GM23248 (cell line): ENCODE data around the gene RHBG. TPM values are rescaled to one million over a fixed set of nuclear protein-coding genes. Genes with fewer than 3 reads are reported as not detected.

Experiments
- DNase-seq: peaks from one replicate; pipeline ENCODE4 v3.0.0-alpha.2; 2015
- H2AFZ ChIP-seq: fragments of 200-600 bp; sonication (generic); 2 replicates; pipeline ENCODE4 v1.6.1; 2016; ENCODE audit warnings: antibody characterized with exemption
- H3F3A ChIP-seq: fragments of 200-600 bp; sonication (generic); 2 replicates; pipeline ENCODE4 v1.6.1; 2016; ENCODE audit warnings: mild to moderate bottlenecking, antibody characterized with exemption, mixed run types; ENCODE audit not compliant: insufficient read depth
- H3K27ac ChIP-seq: fragments of 200-600 bp; sonication (generic); 2 replicates; pipeline ENCODE4 v1.5.1; 2016; ENCODE audit warnings: mild to moderate bottlenecking
- H3K27me3 ChIP-seq: fragments of 200-600 bp; sonication (generic); replicated peaks from 2 replicates; pipeline ENCODE4 v1.6.1; 2016; ENCODE audit warnings: mild to moderate bottlenecking; ENCODE audit not compliant: insufficient read depth
- H3K36me3 ChIP-seq: fragments of 200-600 bp; sonication (generic); 2 replicates; pipeline ENCODE4 v1.6.1; 2016; ENCODE audit warnings: low read depth, mild to moderate bottlenecking
- H3K4me1 ChIP-seq: fragments of 200-600 bp; sonication (generic); 2 replicates; pipeline ENCODE4 v1.6.1; 2016; ENCODE audit warnings: mild to moderate bottlenecking; ENCODE audit not compliant: insufficient read depth
- H3K4me2 ChIP-seq: fragments of 200-600 bp; sonication (generic); one replicate; pipeline ENCODE4 v1.6.1; 2016; ENCODE audit warnings: mild to moderate bottlenecking; ENCODE audit not compliant: unreplicated experiment
- H3K4me3 ChIP-seq: fragments of 200-600 bp; sonication (generic); 2 replicates; pipeline ENCODE4 v1.5.1; 2016; ENCODE audit warnings: mild to moderate bottlenecking
- H3K79me2 ChIP-seq: fragments of 200-600 bp; sonication (generic); 2 replicates; pipeline ENCODE4 v1.6.1; 2016; ENCODE audit warnings: mild to moderate bottlenecking; ENCODE audit not compliant: insufficient read depth
- H3K9ac ChIP-seq: fragments of 200-600 bp; sonication (generic); 2 replicates; pipeline ENCODE4 v1.6.1; 2016; ENCODE audit warnings: mild to moderate bottlenecking
- H3K9me2 ChIP-seq: fragments of 200-600 bp; sonication (generic); 2 replicates; pipeline ENCODE4 v1.6.1; 2016; ENCODE audit warnings: mixed run types, mild to moderate bottlenecking, moderate library complexity; ENCODE audit not compliant: insufficient read depth
- H3K9me3 ChIP-seq: fragments of 200-600 bp; sonication (generic); one replicate; pipeline ENCODE4 v1.6.1; 2017; ENCODE audit warnings: low read depth
- H4K20me1 ChIP-seq: fragments of 200-600 bp; sonication (generic); 2 replicates; pipeline ENCODE4 v1.6.0; 2016; ENCODE audit not compliant: insufficient read depth
- EZH2 ChIP-seq: fragments of 200-600 bp; sonication (generic); IDR thresholded peaks from 2 replicates; pipeline ENCODE4 v1.6.1; 2018; ENCODE audit warnings: antibody characterized with exemption, mild to moderate bottlenecking; ENCODE audit not compliant: insufficient read depth, poor library complexity, severe bottlenecking
- EZH2phosphoT487 ChIP-seq: fragments of 200-600 bp; sonication (generic); IDR thresholded peaks from 2 replicates; pipeline ENCODE4 v1.6.1; 2018; ENCODE audit warnings: antibody characterized with exemption, moderate library complexity, mild to moderate bottlenecking, low read depth; ENCODE audit not compliant: insufficient read depth
- WGBS, 2 experiments: methylation state at CpG; one replicate each; pipeline ENCODE4 v1.1.6; 2015 to 2017; ENCODE audit warnings: low lambda C conversion rate in 2 of 2, low coverage in 1 of 2; ENCODE audit errors: missing lambda C conversion rate in 2 of 2; 5-methylcytosine and 5-hydroxymethylcytosine counted together
- in situ Hi-C: fragments of 300-500 bp; cut with MboI; formaldehyde crosslinking; loops from 2 replicates; pipeline ENCODE4 v1.15.0; 2020
- polyA plus RNA-seq: library from polyadenylated mRNA; unstranded; fragments of >200 nt; fragmentation: Nextera tagmentation; extraction: Ambion mirVana; gene quantifications from 2 replicates; pipeline ENCODE4 v1.2.1, GENCODE V29; 2016
- total RNA-seq: library from RNA; depleted of rRNA; stranded (reverse); fragments of >200 nt; shearing (Covaris generic); gene quantifications from 2 replicates; pipeline ENCODE4 v1.2.3, GENCODE V29; 2014

The RHBG gene
- total and polyA plus RNA-seq, 2 experiments from 2014 or later, result not detected

- Histone ChIP-seq H3K4me1 (no peaks in the 10 kb centered on the region), H3K4me3 (no peak overlapping the region), H3K27ac (no peak overlapping the region), H3K36me3 (no peaks in the 10 kb centered on the region), H3K27me3 (peaks cover 28% of the 10 kb centered on the region), H3K79me2 (no peaks in the 10 kb centered on the region), H3K4me2 (no peak overlapping the region), H2AFZ (no peak overlapping the region), H4K20me1 (no peaks in the 10 kb centered on the region), H3K9me2 (no peaks in the 10 kb centered on the region), H3K9me3 (no peaks in the 10 kb centered on the region), H3K9ac (no peak overlapping the region), H3F3A (no peaks in the 10 kb centered on the region)
- in situ Hi-C loops, result no loop called here
- no peak for DNase-seq
- 59 to 64% methylated on average over 10 of the region's 10 CpGs for WGBS, 2 experiments
- TF ChIP-seq EZH2, result no peak
- no peak for TF ChIP-seq EZH2phosphoT487
Measured at GRCh38 chr1:156399355-156400125, 30.5 kb downstream of the RHBG start.

- H2AFZ ChIP-seq, result no peak overlapping the region
- H3K27me3 ChIP-seq, result peaks cover 34% of the 10 kb centered on the region
- H4K20me1 ChIP-seq, result no peaks in the 10 kb centered on the region
- H3K9me3 ChIP-seq, result no peaks in the 10 kb centered on the region
- in situ Hi-C loops, result no loop called here
- H3K9me2 ChIP-seq, result no peaks in the 10 kb centered on the region
- H3K4me1 ChIP-seq, result no peaks in the 10 kb centered on the region
- 56 to 60% methylated on average over 19 to 25 of the region's 25 CpGs for WGBS, 2 experiments
- no peak for TF ChIP-seq EZH2
- TF ChIP-seq EZH2phosphoT487, result no peak
- no peak overlapping the region for H3K4me2 ChIP-seq
- no peaks in the 10 kb centered on the region for H3K79me2 ChIP-seq
- no peaks in the 10 kb centered on the region for H3F3A ChIP-seq
- H3K4me3 ChIP-seq, result no peak overlapping the region
- no peak overlapping the region for H3K9ac ChIP-seq
- no peak for DNase-seq
- H3K36me3 ChIP-seq, result no peaks in the 10 kb centered on the region
- H3K27ac ChIP-seq, result no peak overlapping the region
Measured at GRCh38 chr1:156400191-156400935, 31.4 kb downstream of the RHBG start.

- H3K36me3 ChIP-seq, result no peaks in the 10 kb centered on the region
- H3K9me2 ChIP-seq, result no peaks in the 10 kb centered on the region
- H3K9me3 ChIP-seq, result no peaks in the 10 kb centered on the region
- no peaks in the 10 kb centered on the region for H4K20me1 ChIP-seq
- no peaks in the 10 kb centered on the region for H3K4me1 ChIP-seq
- no peak overlapping the region for H2AFZ ChIP-seq
- peaks cover 42% of the 10 kb centered on the region for H3K27me3 ChIP-seq
- WGBS, 2 experiments, result 57 to 62% methylated on average over 6 of the region's 6 CpGs
- no peaks in the 10 kb centered on the region for H3F3A ChIP-seq
- no peak overlapping the region for H3K9ac ChIP-seq
- no peak for TF ChIP-seq EZH2phosphoT487
- TF ChIP-seq EZH2, result no peak
- no peak overlapping the region for H3K27ac ChIP-seq
- no peak for DNase-seq
- H3K4me2 ChIP-seq, result no peak overlapping the region
- no peaks in the 10 kb centered on the region for H3K79me2 ChIP-seq
- no peak overlapping the region for H3K4me3 ChIP-seq
- in situ Hi-C loops, result no loop called here
Measured at GRCh38 chr1:156401041-156401574, 32.1 kb downstream of the RHBG start.

GRCh38 chr1:156401681-156402081, 32.7 kb downstream of the RHBG start:
- Histone ChIP-seq H3K4me3 (no peak overlapping the region), H3K4me1 (no peaks in the 10 kb centered on the region), H3K4me2 (no peak overlapping the region), H3K27me3 (peaks cover 46% of the 10 kb centered on the region), H3K9me3 (no peaks in the 10 kb centered on the region), H3F3A (no peaks in the 10 kb centered on the region), H3K79me2 (no peaks in the 10 kb centered on the region), H3K9me2 (no peaks in the 10 kb centered on the region), H3K36me3 (no peaks in the 10 kb centered on the region), H2AFZ (no peak overlapping the region), H3K9ac (no peak overlapping the region), H4K20me1 (no peaks in the 10 kb centered on the region), H3K27ac (no peak overlapping the region)
- no peak for TF ChIP-seq EZH2phosphoT487
- no peak for TF ChIP-seq EZH2
- in situ Hi-C loops, result no loop called here
- no peak for DNase-seq
- WGBS, 2 experiments, result 42 to 46% methylated on average over 3 of the region's 3 CpGs
